ENCODE measurements around the gene IFNL4. TPM values are rescaled to one million over a fixed set of nuclear protein-coding genes. Genes with fewer than 3 reads are reported as not detected.
"Not testable (repeated sequence)": the region's sequence is repeated elsewhere in the genome, so short reads cannot be mapped to it uniquely, and the experiment has no call there.

Gene IFNL4
- total and polyA plus RNA-seq, 2 donors (not counting 1 experiment from before 2014, with no cell fraction given), result not detected

- Histone ChIP-seq H3K9me3 (ENCODE audit: control extremely low read depth in 1 of 3, control insufficient read depth in 2 of 3, insufficient read depth in 1 of 3, low read length in 2 of 3) (no peaks in the 10 kb centered on the region), H3K4me2 (replicated peaks; ENCODE audit: low read depth, low read length, poor library complexity, severe bottlenecking) (no peak overlapping the region), H4K20me1 (ENCODE audit: control insufficient read depth, insufficient read depth, low read length, poor library complexity, severe bottlenecking) (no peaks in the 10 kb centered on the region), H3K4me3 (ENCODE audit: control extremely low read depth in 1 of 5, extremely low read depth in 1 of 5, insufficient read depth in 1 of 5, low read depth in 2 of 5, low read length in 4 of 5) (no peak overlapping the region), H3K36me3 (replicated peaks in 1 of 2; ENCODE audit: control extremely low read depth in 1 of 2, control insufficient read depth in 1 of 2, extremely low read depth in 1 of 2, insufficient read depth in 2 of 2, low read length in 1 of 2) (no peaks in the 10 kb centered on the region), H3K4me1 (ENCODE audit: control insufficient read depth in 2 of 2, insufficient read depth in 2 of 2, low read length in 2 of 2) (no peaks in the 10 kb centered on the region), H2AFZ (ENCODE audit: insufficient read depth, low read depth, low read length, poor library complexity, severe bottlenecking) (no peak overlapping the region), H3K27me3 (replicated peaks in 1 of 4; ENCODE audit: control extremely low read depth in 1 of 4, control insufficient read depth in 3 of 4, insufficient read depth in 4 of 4, low read length in 3 of 4) (peaks cover 0 to 13% (median 4%) of the 10 kb centered on the region in 4 experiments), H3K79me2 (ENCODE audit: control insufficient read depth, insufficient read depth, low read length) (no peaks in the 10 kb centered on the region), H3K9ac (ENCODE audit: low read length) (no peak overlapping the region), H3K27ac (ENCODE audit: low read length in 2 of 2) (no peak overlapping the region)
- POLR2A ChIA-PET, result no interaction called here
- intact Hi-C loops (cut with micrococcal nuclease), result no loop called here
- WGBS (ENCODE audit: insufficient coverage), result 23% methylated on average over 3 of the region's 3 CpGs
- TF ChIP-seq EZH2 (IDR thresholded peaks at IDR 0.05; ENCODE audit: borderline replicate concordance, insufficient read depth, low read depth, low read length, poor library complexity, severe bottlenecking), result no peak
- TF ChIP-seq CTCF (IDR thresholded peaks at IDR 0.05), result no peak
- Mint-ChIP-seq H3K4me1 (no peaks in the 10 kb centered on the region), H3K27ac (no peak overlapping the region), H3K9me3 (ENCODE audit: insufficient read depth) (no peaks in the 10 kb centered on the region), H3K4me3 (no peak overlapping the region), H3K27me3 (peaks cover 41% of the 10 kb centered on the region)
- CTCF ChIA-PET, result interaction anchor here (0.7 kb wide), 1 partner anchor 38 kb away, joined by 3 read pairs; no protein-coding TSS in a partner anchor
- DNase-seq (no peak), ATAC-seq (ENCODE audit: low read depth) (no peak)
These were observed 23.7 kb downstream of the IFNL4 start for GRCh38 chr19:39224910-39225309.

- H3K27ac Mint-ChIP-seq, result no peak overlapping the region
- ChIA-PET CTCF (interaction anchor here (0.5 kb wide), 1 partner anchor 221 kb away, joined by 3 read pairs; the partner anchor contains the start of gene SUPT5H), POLR2A (interaction anchor here (0.6 kb wide), 1 partner anchor 12 kb away, joined by 4 read pairs; no protein-coding TSS in a partner anchor)
- Histone ChIP-seq H3K79me2 (ENCODE audit: control insufficient read depth, insufficient read depth, low read length) (no peaks in the 10 kb centered on the region), H3K27me3 (replicated peaks in 1 of 4; ENCODE audit: control extremely low read depth in 1 of 4, control insufficient read depth in 3 of 4, insufficient read depth in 4 of 4, low read length in 3 of 4) (peaks cover 0 to 15% (median 4%) of the 10 kb centered on the region in 4 experiments), H3K4me2 (replicated peaks; ENCODE audit: low read depth, low read length, poor library complexity, severe bottlenecking) (no peak overlapping the region), H3K4me3 (ENCODE audit: control extremely low read depth in 1 of 5, extremely low read depth in 1 of 5, insufficient read depth in 1 of 5, low read depth in 2 of 5, low read length in 4 of 5) (no peak overlapping the region), H4K20me1 (ENCODE audit: control insufficient read depth, insufficient read depth, low read length, poor library complexity, severe bottlenecking) (no peaks in the 10 kb centered on the region), H3K9ac (ENCODE audit: low read length) (no peak overlapping the region), H3K4me1 (ENCODE audit: control insufficient read depth in 2 of 2, insufficient read depth in 2 of 2, low read length in 2 of 2) (no peaks in the 10 kb centered on the region), H2AFZ (ENCODE audit: insufficient read depth, low read depth, low read length, poor library complexity, severe bottlenecking) (no peak overlapping the region), H3K9me3 (ENCODE audit: control extremely low read depth in 1 of 3, control insufficient read depth in 2 of 3, insufficient read depth in 1 of 3, low read length in 2 of 3) (no peaks in the 10 kb centered on the region), H3K36me3 (replicated peaks in 1 of 2; ENCODE audit: control extremely low read depth in 1 of 2, control insufficient read depth in 1 of 2, extremely low read depth in 1 of 2, insufficient read depth in 2 of 2, low read length in 1 of 2) (no peaks in the 10 kb centered on the region), H3K27ac (ENCODE audit: low read length in 2 of 2) (no peak overlapping the region)
- TF ChIP-seq CTCF (IDR thresholded peaks at IDR 0.05), result no peak
- TF ChIP-seq EZH2 (IDR thresholded peaks at IDR 0.05; ENCODE audit: borderline replicate concordance, insufficient read depth, low read depth, low read length, poor library complexity, severe bottlenecking), result no peak
- ATAC-seq (ENCODE audit: low read depth) (no peak), DNase-seq (no peak)
- H3K27me3 Mint-ChIP-seq, result peaks cover 46% of the 10 kb centered on the region
- H3K9me3 Mint-ChIP-seq (ENCODE audit: insufficient read depth), result no peaks in the 10 kb centered on the region
- no peak overlapping the region for H3K4me3 Mint-ChIP-seq
- intact Hi-C loops (cut with micrococcal nuclease), result no loop called here
- WGBS (ENCODE audit: insufficient coverage), result 7% methylated on average over 2 of the region's 4 CpGs
- no peaks in the 10 kb centered on the region for H3K4me1 Mint-ChIP-seq
These were observed 24.9 kb downstream of the IFNL4 start for GRCh38 chr19:39223703-39224279.

- peaks cover 39% of the 10 kb centered on the region for H3K27me3 Mint-ChIP-seq
These were observed 29.5 kb downstream of the IFNL4 start for GRCh38 chr19:39219108-39219507.

More at GRCh38 chr19:39219108-39219507, 29.5 kb downstream of the IFNL4 start:
- H3K79me2 ChIP-seq (ENCODE audit: control insufficient read depth, insufficient read depth, low read length); H2AFZ ChIP-seq (ENCODE audit: insufficient read depth, low read depth, low read length, poor library complexity, severe bottlenecking); H3K4me1 ChIP-seq (ENCODE audit: control insufficient read depth in 2 of 2, insufficient read depth in 2 of 2, low read length in 2 of 2); H3K9me3 Mint-ChIP-seq (ENCODE audit: insufficient read depth); DNase-seq; POLR2A ChIA-PET; H3K4me3 ChIP-seq (ENCODE audit: control extremely low read depth in 1 of 5, extremely low read depth in 1 of 5, insufficient read depth in 1 of 5, low read depth in 2 of 5, low read length in 4 of 5); CTCF ChIA-PET; H3K4me1 Mint-ChIP-seq; ATAC-seq (ENCODE audit: low read depth); H3K4me3 Mint-ChIP-seq; H3K27ac ChIP-seq (ENCODE audit: low read length in 2 of 2); H4K20me1 ChIP-seq (ENCODE audit: control insufficient read depth, insufficient read depth, low read length, poor library complexity, severe bottlenecking); H3K36me3 ChIP-seq (replicated peaks in 1 of 2; ENCODE audit: control extremely low read depth in 1 of 2, control insufficient read depth in 1 of 2, extremely low read depth in 1 of 2, insufficient read depth in 2 of 2, low read length in 1 of 2); H3K9ac ChIP-seq (ENCODE audit: low read length); intact Hi-C loops (cut with micrococcal nuclease); H3K4me2 ChIP-seq (replicated peaks; ENCODE audit: low read depth, low read length, poor library complexity, severe bottlenecking); H3K27ac Mint-ChIP-seq: not testable (repeated sequence)
- Histone ChIP-seq H3K9me3 (ENCODE audit: control extremely low read depth in 1 of 3, control insufficient read depth in 2 of 3, insufficient read depth in 1 of 3, low read length in 2 of 3) (peaks cover 0 to 15% (median 0%) of the 10 kb centered on the region in 3 donors), H3K27me3 (replicated peaks in 1 of 4; ENCODE audit: control extremely low read depth in 1 of 4, control insufficient read depth in 3 of 4, insufficient read depth in 4 of 4, low read length in 3 of 4) (peaks cover 0 to 16% (median 4%) of the 10 kb centered on the region in 4 experiments)
- 78% methylated on average over 6 of the region's 10 CpGs for WGBS (ENCODE audit: insufficient coverage)
